MM.1S (cell line): ENCODE results near the gene GRHL3.

ENCODE experiments used
- DNase-seq: peaks from one replicate; pipeline ENCODE4 v3.0.0-alpha.2; 2015
- H2AFZ ChIP-seq: fragments of 300-600 bp; sonication (generic); 2 replicates; pipeline ENCODE4 v1.6.0; 2016; ENCODE audit warnings: antibody characterized with exemption, low read length
- H3F3A ChIP-seq: fragments of 300-600 bp; sonication (generic); 2 replicates; pipeline ENCODE4 v1.6.1; 2016; ENCODE audit warnings: mild to moderate bottlenecking, antibody characterized with exemption, low read length, moderate library complexity, mixed read lengths; ENCODE audit not compliant: insufficient read depth
- H3K27ac ChIP-seq: fragments of 300-600 bp; sonication (generic); 2 replicates; pipeline ENCODE4 v1.5.1; 2016; ENCODE audit warnings: mild to moderate bottlenecking, low read length
- H3K27me3 ChIP-seq: fragments of 300-600 bp; sonication (generic); replicated peaks from 2 replicates; pipeline ENCODE4 v1.6.0; 2016; ENCODE audit warnings: low read length; ENCODE audit not compliant: insufficient read depth
- H3K36me3 ChIP-seq: fragments of 300-600 bp; sonication (generic); replicated peaks from 2 replicates; pipeline ENCODE4 v1.6.1; 2016; ENCODE audit warnings: mild to moderate bottlenecking, low read length, mixed read lengths; ENCODE audit not compliant: insufficient read depth
- H3K4me1 ChIP-seq: fragments of 300-600 bp; sonication (generic); 2 replicates; pipeline ENCODE4 v1.6.1; 2016; ENCODE audit warnings: low read length, mixed read lengths
- H3K4me2 ChIP-seq: fragments of 300-600 bp; sonication (generic); 2 replicates; pipeline ENCODE4 v1.6.0; 2016; ENCODE audit warnings: low read depth, low read length
- H3K4me3 ChIP-seq: fragments of 300-600 bp; sonication (generic); 2 replicates; pipeline ENCODE4 v1.5.1; 2016; ENCODE audit warnings: low read length, mixed read lengths
- H3K79me2 ChIP-seq: fragments of 300-600 bp; sonication (generic); 2 replicates; pipeline ENCODE4 v1.6.1; 2016; ENCODE audit warnings: mixed run types, low read length, mixed read lengths
- H3K9ac ChIP-seq: fragments of 300-600 bp; sonication (generic); 2 replicates; pipeline ENCODE4 v1.6.1; 2016; ENCODE audit warnings: low read length, mixed read lengths
- H3K9me2 ChIP-seq: fragments of 300-600 bp; sonication (generic); replicated peaks from 2 replicates; pipeline ENCODE4 v1.6.1; 2016; ENCODE audit warnings: mild to moderate bottlenecking, low read length, mixed read lengths; ENCODE audit not compliant: insufficient read depth
- H3K9me3 ChIP-seq: fragments of 300-600 bp; sonication (generic); replicated peaks from 2 replicates; pipeline ENCODE4 v1.6.1; 2016; ENCODE audit warnings: mild to moderate bottlenecking, low read length, mixed read lengths; ENCODE audit not compliant: insufficient read depth
- H4K20me1 ChIP-seq: fragments of 300-600 bp; sonication (generic); 2 replicates; pipeline ENCODE4 v1.6.1; 2016; ENCODE audit warnings: mild to moderate bottlenecking, low read length, moderate library complexity, mixed read lengths; ENCODE audit not compliant: insufficient read depth
- CTCF ChIP-seq: fragments of 300-600 bp; sonication (generic); IDR thresholded peaks from 2 replicates; pipeline ENCODE4 v1.5.1; 2016; ENCODE audit warnings: antibody characterized with exemption, low read length, mixed read lengths
- EZH2 ChIP-seq: fragments of 300-600 bp; sonication (generic); optimal IDR thresholded peaks from 2 replicates; pipeline ENCODE3; 2017; ENCODE audit warnings: low read depth, mild to moderate bottlenecking, antibody characterized with exemption, low read length, mixed read lengths
- EZH2phosphoT487 ChIP-seq: fragments of 300-600 bp; sonication (generic); IDR thresholded peaks from 2 replicates; pipeline ENCODE4 v1.6.1; 2018; ENCODE audit warnings: antibody characterized with exemption, low read length

Gene GRHL3

GRCh38 chr1:24389231-24389678 lies 70.1 kb downstream of the GRHL3 start:
- Histone ChIP-seq H3K27ac (peak overlapping the region; percentile 83), H3K9me3 (no peaks in the 10 kb centered on the region), H2AFZ (peak overlapping the region; percentile 4; the same call in 1 of the 2 replicates), H3K36me3 (no peaks in the 10 kb centered on the region), H3K9ac (peak overlapping the region; percentile 39), H3K9me2 (no peaks in the 10 kb centered on the region), H3F3A (peaks cover 78% of the 10 kb centered on the region), H3K4me2 (peak overlapping the region; percentile 43), H4K20me1 (no peaks in the 10 kb centered on the region), H3K4me1 (peaks cover 88% of the 10 kb centered on the region), H3K79me2 (no peaks in the 10 kb centered on the region), H3K27me3 (no peaks in the 10 kb centered on the region), H3K4me3 (no peak overlapping the region)
- TF ChIP-seq EZH2 (no peak), CTCF (no peak), EZH2phosphoT487 (no peak)
- peak; percentile 85 for DNase-seq

GRCh38 chr1:24390924-24391782 lies 72.0 kb downstream of the GRHL3 start:
- no peaks in the 10 kb centered on the region for H4K20me1 ChIP-seq
- H3K4me3 ChIP-seq: peak overlapping the region; percentile 56
- H2AFZ ChIP-seq: 0 out of 2 replicates have a peak overlapping the region, but pooled peaks have one; percentile 32
- H3K27me3 ChIP-seq: no peaks in the 10 kb centered on the region
- no peaks in the 10 kb centered on the region for H3K36me3 ChIP-seq
- H3K79me2 ChIP-seq: no peaks in the 10 kb centered on the region
- peaks cover 59% of the 10 kb centered on the region for H3F3A ChIP-seq
- H3K9ac ChIP-seq: peak overlapping the region; percentile 60
- H3K9me3 ChIP-seq: no peaks in the 10 kb centered on the region
- DNase-seq: peak; percentile 86
- no peaks in the 10 kb centered on the region for H3K9me2 ChIP-seq
- peak overlapping the region; percentile 83 for H3K27ac ChIP-seq
- peak overlapping the region; percentile 95 for H3K4me2 ChIP-seq
- peaks cover 72% of the 10 kb centered on the region for H3K4me1 ChIP-seq
- TF ChIP-seq EZH2: no peak
- peak; percentile 97 for TF ChIP-seq CTCF
- no peak for TF ChIP-seq EZH2phosphoT487

- H3K9me2 ChIP-seq: no peaks in the 10 kb centered on the region
- peaks cover 54% of the 10 kb centered on the region for H3F3A ChIP-seq
- TF ChIP-seq CTCF (peak; percentile 85), EZH2phosphoT487 (no peak)
- peak overlapping the region; percentile 56 for H3K4me3 ChIP-seq
- peak; percentile 89 for DNase-seq
- H3K27ac ChIP-seq: peak overlapping the region; percentile 83
- no peaks in the 10 kb centered on the region for H3K27me3 ChIP-seq
- no peaks in the 10 kb centered on the region for H4K20me1 ChIP-seq
- no peaks in the 10 kb centered on the region for H3K36me3 ChIP-seq
- no peaks in the 10 kb centered on the region for H3K9me3 ChIP-seq
- peak overlapping the region; percentile 86 for H2AFZ ChIP-seq
- H3K4me2 ChIP-seq: peak overlapping the region; percentile 95
- no peaks in the 10 kb centered on the region for H3K79me2 ChIP-seq
- peaks cover 63% of the 10 kb centered on the region for H3K4me1 ChIP-seq
- H3K9ac ChIP-seq: peak overlapping the region; percentile 60
Observed at GRCh38 chr1:24391882-24392603, 72.9 kb downstream of the GRHL3 start.
